ENCODE measurements around the gene FOXE1. TPM values are rescaled to one million over a fixed set of nuclear protein-coding genes. Genes with fewer than 3 reads are reported as not detected.

Gene FOXE1
- total RNA-seq: under 1 TPM in 1 of 2 experiments, not detected in 1; 0.10 TPM

DNA sequence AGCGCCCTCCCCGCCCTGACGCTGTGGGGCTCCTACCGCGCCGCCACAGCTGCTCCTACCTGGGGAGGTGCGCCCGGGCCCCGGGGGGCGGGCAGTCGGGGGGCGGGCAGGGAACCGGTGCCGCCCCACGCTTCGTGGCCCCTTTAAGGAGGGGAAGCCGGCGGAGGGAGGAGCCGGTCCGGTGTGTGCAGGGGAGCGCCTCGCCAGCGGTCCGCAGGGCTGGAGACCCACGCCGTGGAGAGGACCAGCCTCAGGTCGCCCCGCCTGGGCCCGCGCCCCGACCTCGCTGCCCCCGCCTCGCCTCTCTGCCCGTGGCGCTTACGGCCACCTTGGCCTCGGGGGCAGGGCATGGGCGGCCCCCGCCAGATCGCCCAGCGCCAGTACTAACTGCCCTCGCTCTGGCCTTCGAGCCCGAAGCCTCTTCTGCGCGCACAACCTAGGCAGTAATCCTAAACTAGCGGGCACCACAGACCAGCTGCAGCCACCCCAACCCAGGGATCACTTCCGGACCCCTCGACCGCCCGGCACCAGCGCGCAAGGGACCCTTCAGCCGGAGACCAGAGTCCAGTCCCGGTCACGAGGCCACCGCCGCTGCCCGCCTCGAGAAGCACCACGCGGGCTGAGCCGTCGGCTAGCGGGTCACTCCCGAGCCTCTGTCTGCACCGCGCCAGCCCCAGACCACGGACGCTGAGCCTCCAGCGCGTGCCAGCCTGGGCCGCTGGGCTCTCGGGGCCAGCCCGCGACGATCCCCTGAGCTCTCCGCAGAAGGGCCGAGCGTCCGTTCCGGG lies at the start of gene FOXE1:
Gene FOXE1 (plus strand): TSS at position 171 of the 788 bp plus-strand sequence. CDS start 689 bp downstream, outside the sequence.

Other genes with a start within 250 kb of the FOXE1 start
- 10 to 100 TPM; 15.5 to 16.8 TPM for gene TSTD2, start 219.9 kb upstream of the FOXE1 start, total RNA-seq
- 10 to 100 TPM; 39.3 to 43.2 TPM for gene NCBP1, start 219.4 kb upstream of the FOXE1 start, total RNA-seq
- gene XPA, start 155.9 kb upstream of the FOXE1 start, total RNA-seq: 10 to 100 TPM; 13.0 to 16.1 TPM
- gene TRMO, start 69.3 kb downstream of the FOXE1 start, total RNA-seq: 10 to 100 TPM; 29.2 to 30.2 TPM
- 1 to 10 TPM; 2.0 to 2.3 TPM for gene HEMGN, start 84.9 kb downstream of the FOXE1 start, total RNA-seq
- 100 to 1,000 TPM; 337 to 342 TPM for gene ANP32B, start 130.1 kb downstream of the FOXE1 start, total RNA-seq
- 10 to 100 TPM; 51.7 to 54.6 TPM for gene NANS, start 203.5 kb downstream of the FOXE1 start, total RNA-seq